Activated T-cell treated with anti-CD3 and anti-CD28 coated beads, Interleukin-2, amount 50 U/mL, for 72 hours (primary cell): ENCODE measurements around the gene ZBTB8OS. TPM values are rescaled to one million over a fixed set of nuclear protein-coding genes. Genes with fewer than 3 reads are reported as not detected.
"Not testable (repeated sequence)": the region's sequence is repeated elsewhere in the genome, so short reads cannot be mapped to it uniquely, and the experiment has no call there.

Experiments
- ATAC-seq, 2 donors: fragments of 150-1000 bp; cut with Tn5 transposase; replicated peaks in 1 of 2; 2 replicates each; pipeline ENCODE4 v1.10.0; 2021; ENCODE audit warnings: moderate library complexity in 2 of 2, mild to moderate bottlenecking in 1 of 2
- DNase-seq, 2 donors: peaks; one replicate each; pipeline ENCODE4 v3.0.0; 2021 to 2022; ENCODE audit warnings: mixed read lengths in 1 of 2
- H3K27ac Mint-ChIP-seq: one replicate; pipeline ENCODE4 v1.8.0; 2022; ENCODE audit warnings: mild to moderate bottlenecking, moderate library complexity, mixed read lengths
- H3K27me3 Mint-ChIP-seq: one replicate; pipeline ENCODE4 v1.8.0; 2022; ENCODE audit warnings: low read depth, mixed read lengths
- H3K36me3 Mint-ChIP-seq, 2 donors: one replicate each; pipeline ENCODE4 v1.8.0; 2022; ENCODE audit warnings: mixed read lengths in 2 of 2, mild to moderate bottlenecking in 1 of 2; ENCODE audit not compliant: insufficient read depth in 2 of 2
- H3K4me1 Mint-ChIP-seq: one replicate; pipeline ENCODE4 v1.8.0; 2022; ENCODE audit warnings: low read depth, mixed read lengths
- H3K4me3 Mint-ChIP-seq, 2 donors: one replicate each; pipeline ENCODE4 v1.8.0; 2022; ENCODE audit warnings: mild to moderate bottlenecking in 2 of 2, mixed read lengths in 2 of 2, moderate library complexity in 2 of 2
- H3K9me3 Mint-ChIP-seq, 2 donors: one replicate each; pipeline ENCODE4 v1.8.0; 2022; ENCODE audit warnings: mixed read lengths in 2 of 2
- total RNA-seq, 2 donors: library from RNA; stranded (reverse); gene quantifications; one replicate each; pipeline ENCODE4 v1.2.3, GENCODE V29; 2022

The ZBTB8OS gene
- total RNA-seq, 2 donors from 2014 or later = 61.2 to 77.4 TPM

DNA sequence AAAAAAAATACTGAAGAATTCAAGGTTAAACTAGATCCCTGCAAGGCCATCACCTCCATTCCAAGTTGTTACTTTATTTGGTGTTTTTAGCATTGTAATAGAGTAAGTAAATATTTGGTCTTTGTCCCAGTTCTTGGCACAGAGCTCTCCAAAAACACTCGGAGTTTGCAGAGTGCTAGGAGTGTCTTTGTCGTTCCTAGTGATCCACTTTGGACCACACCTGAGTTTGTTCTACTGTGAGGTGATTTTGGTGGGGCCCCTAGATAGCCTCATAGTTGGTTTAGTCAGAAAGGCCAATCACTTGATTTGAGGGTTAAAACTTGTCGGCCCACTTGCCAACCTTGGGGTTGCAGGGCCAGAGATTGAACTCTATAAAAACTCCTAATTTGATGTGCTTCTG, 26.6 kb upstream of the ZBTB8OS start:
- Mint-ChIP-seq H3K4me1 (peaks cover 7% of the 10 kb centered on the region), H3K36me3 (peaks cover 12 to 54% of the 10 kb centered on the region in 2 donors), H3K9me3 (no peaks in the 10 kb centered on the region), H3K27me3 (no peaks in the 10 kb centered on the region), H3K27ac (no peak overlapping the region), H3K4me3 (no peak overlapping the region)
- DNase-seq (no peak), ATAC-seq (no peak)

DNA sequence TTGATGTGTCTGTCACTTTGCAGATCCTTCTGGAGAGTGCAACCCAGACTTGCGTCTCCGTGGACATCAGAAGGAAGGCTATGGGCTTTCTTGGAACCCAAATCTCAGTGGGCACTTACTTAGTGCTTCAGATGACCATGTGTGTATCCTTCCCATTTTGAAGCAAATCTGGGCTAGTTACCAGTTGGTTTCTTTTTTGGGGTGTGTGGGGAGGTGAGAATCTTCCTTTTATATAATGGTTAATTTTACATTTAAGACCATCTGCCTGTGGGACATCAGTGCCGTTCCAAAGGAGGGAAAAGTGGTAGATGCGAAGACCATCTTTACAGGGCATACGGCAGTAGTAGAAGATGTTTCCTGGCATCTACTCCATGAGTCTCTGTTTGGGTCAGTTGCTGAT, 18.4 kb upstream of the ZBTB8OS start:
- not testable (repeated sequence) for H3K4me3 Mint-ChIP-seq, ATAC-seq, DNase-seq, H3K27me3 Mint-ChIP-seq, H3K27ac Mint-ChIP-seq, H3K9me3 Mint-ChIP-seq, H3K4me1 Mint-ChIP-seq
- peaks cover 9 to 47% of the 10 kb centered on the region in 2 donors for H3K36me3 Mint-ChIP-seq

DNA sequence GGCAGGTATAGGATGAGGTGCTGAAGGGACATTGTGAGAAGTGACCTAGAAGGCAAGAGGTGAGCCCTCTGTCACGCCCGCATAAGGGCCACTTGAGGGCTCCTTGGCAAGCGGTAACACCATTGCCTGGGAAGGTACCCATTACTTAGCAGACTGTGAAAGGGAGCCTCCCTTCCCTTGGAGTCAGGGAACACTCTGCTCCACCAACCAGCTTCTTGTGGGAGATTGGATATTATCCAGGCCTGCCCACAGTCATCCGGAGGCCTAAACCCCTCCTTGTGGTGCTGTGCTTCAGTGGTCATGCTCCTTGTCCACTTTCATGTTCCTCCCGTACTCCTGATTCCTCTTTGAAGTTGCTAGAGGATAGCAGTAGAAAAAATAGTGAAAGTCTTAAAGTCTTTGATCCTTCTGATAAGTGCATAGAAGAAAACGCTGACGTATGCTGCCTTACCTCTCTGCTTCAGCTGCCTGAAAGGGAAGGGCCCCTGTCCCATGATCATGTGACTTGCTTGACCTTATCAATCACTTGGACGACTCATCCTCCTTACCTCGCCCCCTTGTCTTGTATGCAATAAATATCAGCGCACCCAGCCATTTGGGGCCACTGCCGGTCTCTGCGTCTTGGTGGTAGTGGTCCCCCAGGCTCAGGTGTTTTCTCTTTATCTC, 16.7 kb upstream of the ZBTB8OS start:
- Mint-ChIP-seq H3K36me3 (peaks cover 7 to 36% of the 10 kb centered on the region in 2 donors), H3K4me1 (no peaks in the 10 kb centered on the region), H3K9me3 (no peaks in the 10 kb centered on the region), H3K4me3 (no peak overlapping the region), H3K27ac (peak overlapping the region; percentile 76), H3K27me3 (no peaks in the 10 kb centered on the region)
- DNase-seq (no peak), ATAC-seq (no peak)

DNA sequence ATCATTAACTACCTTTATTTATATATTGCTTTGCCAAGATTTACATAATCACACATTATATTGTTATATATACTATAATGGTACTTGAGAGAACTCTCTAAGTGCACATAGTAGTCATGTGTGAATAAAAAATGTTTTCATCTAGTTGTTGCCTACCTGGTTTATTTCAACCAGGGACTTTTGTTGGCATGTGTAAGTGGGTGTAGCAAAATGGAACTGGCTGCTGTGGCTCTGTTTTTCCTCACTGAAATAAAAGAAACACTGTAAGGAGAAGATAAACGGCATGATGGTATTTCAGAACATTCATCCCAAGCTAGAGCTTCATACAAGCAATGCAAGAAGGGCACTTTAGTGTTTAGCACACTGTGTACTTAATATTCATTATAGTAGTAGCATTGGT, 15.6 kb upstream of the ZBTB8OS start:
- Mint-ChIP-seq H3K4me1 (no peaks in the 10 kb centered on the region), H3K27me3 (no peaks in the 10 kb centered on the region), H3K27ac (no peak overlapping the region), H3K9me3 (no peaks in the 10 kb centered on the region), H3K4me3 (no peak overlapping the region), H3K36me3 (peaks cover 6 to 37% of the 10 kb centered on the region in 2 donors)
- no peak for DNase-seq
- no peak for ATAC-seq

DNA sequence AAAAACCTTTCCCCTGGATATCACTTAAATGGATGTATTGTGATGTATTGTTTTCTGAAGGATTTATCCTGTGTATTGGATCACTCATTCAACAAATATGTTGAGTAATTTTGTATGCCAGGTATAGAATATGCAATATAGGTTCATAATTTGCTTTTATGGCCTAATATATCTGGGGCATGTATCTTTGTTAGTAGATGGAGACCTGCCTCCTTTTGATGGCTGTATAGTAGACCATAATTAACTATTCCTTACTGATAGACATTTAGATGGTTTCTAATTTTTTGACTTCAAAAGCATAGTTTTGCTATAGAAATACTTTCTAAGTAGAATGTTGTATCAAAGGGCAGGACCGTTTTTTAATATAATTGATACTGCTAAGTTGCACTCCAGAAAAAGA, 9.2 kb upstream of the ZBTB8OS start:
- peaks cover 20 to 64% of the 10 kb centered on the region in 2 donors for H3K36me3 Mint-ChIP-seq
- no peaks in the 10 kb centered on the region for H3K27me3 Mint-ChIP-seq
- H3K4me3 Mint-ChIP-seq = no peak overlapping the region
- ATAC-seq (no peak), DNase-seq (no peak)
- H3K27ac Mint-ChIP-seq = no peak overlapping the region
- no peaks in the 10 kb centered on the region for H3K9me3 Mint-ChIP-seq
- H3K4me1 Mint-ChIP-seq = peaks cover 42% of the 10 kb centered on the region

DNA sequence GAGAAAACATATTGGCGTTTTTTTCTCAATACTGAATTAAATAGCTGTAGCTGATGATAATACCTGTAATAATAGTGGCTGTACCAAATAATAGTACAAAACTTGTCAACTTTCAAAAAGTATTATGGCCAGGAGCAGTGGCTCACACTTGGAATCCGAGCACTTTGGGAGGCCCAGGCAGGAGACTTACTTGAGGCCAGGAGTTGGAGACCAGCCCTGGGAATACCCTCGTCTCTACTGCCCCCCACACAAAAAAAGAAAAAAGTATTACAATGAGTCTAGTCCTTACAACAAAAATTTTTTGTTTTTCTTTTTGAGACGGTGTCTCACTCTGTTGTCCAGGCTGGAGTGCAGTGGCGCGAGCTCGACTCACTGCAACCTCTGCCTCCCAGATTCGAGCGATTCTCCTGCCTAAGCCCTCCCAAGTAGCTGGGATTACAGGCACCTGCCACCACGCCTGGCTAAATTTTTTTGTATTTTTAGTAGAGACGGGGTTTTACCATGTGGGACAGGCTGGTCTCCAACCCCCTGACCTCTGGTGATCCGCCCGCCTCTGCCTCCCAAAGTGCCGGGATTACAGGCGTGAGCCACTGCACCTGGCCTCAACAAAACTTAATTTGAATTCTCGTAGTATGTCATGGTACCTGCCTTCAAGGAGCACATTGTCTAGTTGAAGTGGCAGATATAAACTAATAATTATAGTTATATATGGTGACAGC, 2.1 kb upstream of the ZBTB8OS start:
- H3K27ac Mint-ChIP-seq = peak overlapping the region; percentile 100
- no peaks in the 10 kb centered on the region for H3K9me3 Mint-ChIP-seq
- DNase-seq = no peak
- peaks cover 66% of the 10 kb centered on the region for H3K4me1 Mint-ChIP-seq
- H3K27me3 Mint-ChIP-seq = no peaks in the 10 kb centered on the region
- peaks cover 22 to 48% of the 10 kb centered on the region in 2 donors for H3K36me3 Mint-ChIP-seq
- ATAC-seq = no peak
- peak overlapping the region; percentile 95 to 96 for H3K4me3 Mint-ChIP-seq

DNA sequence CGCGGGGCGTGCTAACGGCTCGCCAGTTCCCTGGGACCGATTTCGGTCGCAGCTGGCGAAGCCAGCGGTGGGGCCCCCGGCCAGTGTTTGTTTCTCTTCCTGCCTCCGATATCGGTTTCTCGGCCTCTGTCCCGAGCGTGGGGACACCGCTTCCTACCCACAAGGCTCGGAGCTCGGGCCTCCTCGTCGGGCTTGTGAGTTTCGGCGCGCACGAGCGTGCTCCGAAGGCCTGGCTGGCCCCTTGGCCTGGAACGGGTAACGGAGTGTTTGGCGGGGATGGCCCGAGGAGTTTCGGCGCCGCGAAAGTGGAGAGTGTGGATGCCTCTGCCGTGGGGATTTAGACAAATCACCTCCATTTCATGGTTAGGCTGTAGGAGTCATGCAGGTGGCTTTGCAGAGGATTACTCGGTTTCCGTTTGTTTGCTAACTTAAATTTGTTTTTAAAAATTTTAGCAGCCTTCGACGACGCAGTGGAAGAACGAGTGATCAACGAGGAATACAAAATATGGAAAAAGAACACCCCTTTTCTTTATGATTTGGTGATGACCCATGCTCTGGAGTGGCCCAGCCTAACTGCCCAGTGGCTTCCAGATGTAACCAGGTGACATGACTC, 1.2 kb upstream of the ZBTB8OS start:
- H3K27ac Mint-ChIP-seq = peak overlapping the region; percentile 100
- ATAC-seq (peak in 1 of 2 donors; percentile 0), DNase-seq (no peak)
- peaks cover 63% of the 10 kb centered on the region for H3K4me1 Mint-ChIP-seq
- peak overlapping the region; percentile 95 to 96 for H3K4me3 Mint-ChIP-seq
- peaks cover 19 to 41% of the 10 kb centered on the region in 2 donors for H3K36me3 Mint-ChIP-seq
- H3K9me3 Mint-ChIP-seq = no peaks in the 10 kb centered on the region
- H3K27me3 Mint-ChIP-seq = no peaks in the 10 kb centered on the region

DNA sequence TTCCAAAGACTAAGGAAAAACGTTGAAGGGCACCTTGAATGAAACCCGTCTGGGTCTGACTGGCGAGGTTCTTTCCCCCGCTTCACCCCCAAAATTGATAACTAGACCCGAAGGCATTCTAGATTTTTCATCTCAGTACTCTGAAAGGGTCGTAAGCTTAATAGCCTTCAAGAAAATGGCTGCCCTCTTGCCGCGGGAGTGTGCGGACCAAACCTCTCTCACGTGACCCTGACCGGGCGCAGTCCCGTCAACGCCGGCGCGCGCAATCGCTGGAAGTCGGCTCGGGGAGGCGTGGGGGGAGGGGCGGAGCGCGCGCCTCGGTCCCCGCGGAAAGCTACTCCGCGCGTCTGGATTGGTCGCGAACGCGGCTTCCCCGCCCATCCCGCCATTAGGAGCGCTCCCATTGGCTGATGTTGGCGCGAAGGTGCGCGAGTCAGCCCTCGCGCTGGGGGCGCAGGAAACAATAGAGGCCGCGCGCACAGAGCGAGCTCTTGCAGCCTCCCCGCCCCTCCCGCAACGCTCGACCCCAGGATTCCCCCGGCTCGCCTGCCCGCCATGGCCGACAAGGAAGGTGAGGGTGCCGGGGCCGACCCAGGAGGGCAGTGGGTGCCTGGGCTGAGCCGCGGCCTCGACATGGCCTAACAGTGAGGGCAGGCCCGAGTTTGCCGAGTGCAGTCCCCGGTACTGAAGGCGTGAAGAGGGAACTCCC, 556 bp upstream of the ZBTB8OS start, which contains the start of gene RBBP4:
RBBP4 (plus strand) TSS at position 457 of the 709 bp plus-strand sequence; CDS start at position 556, 99 bp downstream.
- peak; percentile 89 to 91 for ATAC-seq

DNA sequence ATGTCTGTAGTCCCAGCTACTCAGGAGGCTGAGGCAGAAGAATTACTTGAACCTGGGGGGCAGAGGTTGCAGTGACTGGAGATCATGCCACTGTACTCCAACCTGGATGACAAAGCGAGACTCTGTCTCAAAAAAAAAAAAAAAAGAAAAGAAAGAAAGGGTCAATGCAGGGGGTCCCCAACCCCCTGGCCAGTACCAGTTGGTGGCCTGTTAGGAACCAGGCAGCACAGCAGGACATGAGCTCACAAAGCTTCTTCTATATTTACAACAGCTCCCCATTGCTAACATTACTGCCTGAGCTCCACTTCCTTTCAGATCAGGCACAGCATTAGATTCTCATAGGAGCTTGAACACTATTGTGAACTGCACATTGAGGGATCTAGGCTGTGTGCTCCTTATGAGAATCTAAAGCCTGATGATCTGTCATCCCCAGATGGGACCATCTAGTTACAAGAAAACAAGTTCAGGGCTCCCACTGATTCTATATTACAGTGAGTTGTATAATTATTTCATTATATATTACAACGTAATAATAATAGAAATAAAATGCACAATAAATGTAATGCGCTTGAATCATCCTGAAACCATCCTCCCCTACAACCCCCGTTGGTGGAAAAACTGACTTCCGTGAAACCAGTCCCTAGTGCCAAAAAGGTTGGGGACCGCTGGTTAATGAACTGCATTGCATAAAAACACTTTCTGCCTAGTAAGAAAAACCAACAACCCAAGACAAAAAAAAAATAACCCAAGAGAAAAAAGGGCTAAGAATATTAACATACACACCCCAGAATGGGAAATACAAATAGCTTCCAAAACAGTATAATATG, 2.8 kb downstream of the ZBTB8OS start:
- Mint-ChIP-seq H3K36me3 (peaks cover 12% of the 10 kb centered on the region in 2 donors), H3K9me3 (no peaks in the 10 kb centered on the region), H3K27ac (peak overlapping the region; percentile 93), H3K4me3 (peak overlapping the region; percentile 89 to 96), H3K27me3 (no peaks in the 10 kb centered on the region), H3K4me1 (peaks cover 31% of the 10 kb centered on the region)
- ATAC-seq = no peak
- no peak for DNase-seq

More for the DNA sequence above, 556 bp upstream of the ZBTB8OS start, which contains the start of gene RBBP4:
- peak; percentile 99 to 100 for DNase-seq
- no peaks in the 10 kb centered on the region for H3K9me3 Mint-ChIP-seq
- H3K27me3 Mint-ChIP-seq = no peaks in the 10 kb centered on the region
- H3K4me1 Mint-ChIP-seq = peaks cover 62% of the 10 kb centered on the region
- peak within 1 kb of the TSS; percentile 95 to 96 for H3K4me3 Mint-ChIP-seq
- peak within 1 kb of the TSS; percentile 100 for H3K27ac Mint-ChIP-seq
- H3K36me3 Mint-ChIP-seq = peaks cover 19 to 38% of the 10 kb centered on the region in 2 donors

DNA sequence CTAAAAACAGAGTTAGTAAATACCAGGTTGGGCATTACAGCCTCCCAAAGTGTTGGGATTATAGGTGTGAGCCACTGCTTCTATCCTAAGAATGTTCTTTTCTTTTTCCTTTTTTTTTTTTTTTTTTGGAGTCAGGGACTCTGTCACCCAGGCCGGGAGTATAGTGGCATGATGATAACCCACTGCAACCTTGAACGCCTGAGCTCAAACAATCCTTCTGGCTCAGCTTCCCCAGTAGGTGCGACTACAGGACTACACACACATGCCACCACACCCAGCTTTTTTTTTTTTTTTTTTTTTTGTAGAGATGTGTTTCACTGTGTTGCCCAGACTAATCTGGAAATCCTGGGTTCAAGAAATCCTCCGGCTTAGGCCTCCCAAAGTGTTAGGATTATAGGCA, 5.9 kb downstream of the ZBTB8OS start:
- no peak overlapping the region for H3K27ac Mint-ChIP-seq
- ATAC-seq = no peak
- no peaks in the 10 kb centered on the region for H3K27me3 Mint-ChIP-seq
- no peaks in the 10 kb centered on the region for H3K9me3 Mint-ChIP-seq
- peaks cover 22% of the 10 kb centered on the region for H3K4me1 Mint-ChIP-seq
- no peak for DNase-seq
- peaks cover 2% of the 10 kb centered on the region in 2 donors for H3K36me3 Mint-ChIP-seq
- no peak overlapping the region for H3K4me3 Mint-ChIP-seq

DNA sequence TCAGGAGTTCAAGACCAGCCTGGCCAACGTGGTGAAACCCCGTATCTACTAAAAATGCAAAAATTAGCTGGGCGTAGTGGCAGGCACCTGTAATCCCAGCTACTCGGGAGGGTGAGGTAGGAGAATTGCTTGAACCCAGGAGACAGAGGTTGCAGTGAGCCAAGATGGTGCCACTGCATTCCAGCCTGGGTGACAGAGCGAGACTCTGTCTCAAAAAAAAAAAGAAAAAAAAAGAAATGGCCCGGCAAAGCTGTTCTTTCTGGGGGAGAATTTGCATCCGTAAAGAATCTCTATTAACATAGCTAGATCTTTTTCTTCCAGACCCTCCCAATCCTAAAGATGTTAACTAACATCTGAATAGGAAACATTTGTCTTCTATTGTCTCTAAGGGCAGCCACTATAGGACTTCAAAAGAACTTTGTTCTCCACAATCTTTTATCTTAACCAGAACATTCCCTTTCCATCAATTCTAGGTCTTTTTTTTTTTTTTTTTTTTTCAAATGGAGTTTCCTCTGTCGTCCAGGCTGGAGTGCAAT, 8.0 kb downstream of the ZBTB8OS start:
- H3K9me3 Mint-ChIP-seq, H3K27me3 Mint-ChIP-seq, DNase-seq, H3K4me3 Mint-ChIP-seq, H3K36me3 Mint-ChIP-seq, H3K27ac Mint-ChIP-seq, H3K4me1 Mint-ChIP-seq, ATAC-seq: not testable (repeated sequence)

DNA sequence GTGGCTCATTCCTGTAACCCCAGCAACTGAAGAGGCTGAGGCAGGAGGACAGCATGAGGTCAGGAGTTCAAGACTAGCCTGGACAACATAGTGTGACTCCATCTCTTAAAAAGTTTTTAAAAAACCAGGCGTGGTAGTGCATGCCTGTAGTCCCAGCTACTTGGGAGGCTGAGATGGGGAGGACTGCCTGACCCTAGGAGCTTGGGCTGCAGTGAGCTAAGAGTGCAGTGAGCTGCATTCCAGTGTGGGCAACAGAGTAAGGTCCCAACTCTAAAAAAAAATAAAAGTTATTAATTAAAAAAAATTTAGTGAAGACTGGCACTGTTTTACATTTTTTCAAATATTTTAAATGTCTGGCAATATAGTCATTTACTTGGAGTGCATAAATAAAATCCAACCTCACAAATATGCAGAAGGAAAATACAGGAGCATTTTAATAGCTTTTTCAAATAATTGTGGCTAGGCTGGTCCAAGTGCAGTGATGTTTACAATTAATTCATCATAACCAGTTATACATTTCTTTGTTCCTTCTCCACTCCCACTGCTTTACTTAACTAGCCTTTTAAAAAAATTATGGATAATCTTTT, 10.8 kb downstream of the ZBTB8OS start:
- Mint-ChIP-seq H3K9me3 (no peaks in the 10 kb centered on the region), H3K4me1 (peaks cover 2% of the 10 kb centered on the region), H3K4me3 (no peak overlapping the region), H3K36me3 (peaks cover 0 to 4% of the 10 kb centered on the region in 2 donors), H3K27me3 (no peaks in the 10 kb centered on the region), H3K27ac (no peak overlapping the region)
- no peak for DNase-seq
- no peak for ATAC-seq
